T-helper 17 cell (primary cell): ENCODE measurements around the gene PRRT4. TPM values are rescaled to one million over a fixed set of nuclear protein-coding genes. Genes with fewer than 3 reads are reported as not detected.

Experiments
- ATAC-seq: fragments of 150-1000 bp; cut with Tn5 transposase; 2 replicates; pipeline ENCODE4 v1.10.0; 2021; ENCODE audit warnings: mild to moderate bottlenecking, moderate library complexity
- DNase-seq, 3 donors: peaks; one replicate each; pipeline versions ENCODE4 v3.0.0 to v3.0.0-alpha.2; 2020 to 2021
- H3K9me3 ChIP-seq: one replicate; pipeline ENCODE4 v1.7.0; 2013; ENCODE audit warnings: low read length, mild to moderate bottlenecking; ENCODE audit not compliant: control insufficient read depth, poor library complexity, severe bottlenecking
- H3K27ac Mint-ChIP-seq: one replicate; pipeline ENCODE4 v1.8.0; 2022; ENCODE audit warnings: mild to moderate bottlenecking, moderate library complexity, mixed read lengths
- H3K27me3 Mint-ChIP-seq: one replicate; pipeline ENCODE4 v1.8.0; 2022; ENCODE audit warnings: mixed read lengths
- H3K36me3 Mint-ChIP-seq: one replicate; pipeline ENCODE4 v1.8.0; 2022; ENCODE audit warnings: low read depth, mixed read lengths
- H3K4me1 Mint-ChIP-seq: one replicate; pipeline ENCODE4 v1.8.0; 2022; ENCODE audit warnings: mild to moderate bottlenecking, mixed read lengths
- H3K4me3 Mint-ChIP-seq: one replicate; pipeline ENCODE4 v1.8.0; 2022; ENCODE audit warnings: mild to moderate bottlenecking, moderate library complexity, mixed read lengths
- total RNA-seq, 4 donors: library from RNA in 2 of 4; stranded (reverse) in 2 of 4; gene quantifications; one replicate each; pipeline ENCODE4 v1.2.3 and lab custom pipeline; 2022 to 2026

Gene PRRT4
- total RNA-seq, 2 donors from 2014 or later: 0.65 TPM; not detected in 1

- no peak overlapping the region for H3K4me3 Mint-ChIP-seq
- ATAC-seq (no peak), DNase-seq (no peak)
- peaks cover 19% of the 10 kb centered on the region for H3K4me1 Mint-ChIP-seq
- H3K9me3 ChIP-seq: no peaks in the 10 kb centered on the region
- no peak overlapping the region for H3K27ac Mint-ChIP-seq
- H3K36me3 Mint-ChIP-seq: peaks cover 8% of the 10 kb centered on the region
- H3K27me3 Mint-ChIP-seq: peaks cover 44% of the 10 kb centered on the region
Measured at GRCh38 chr7:128358233-128358632, 3.3 kb downstream of the PRRT4 start.

- ATAC-seq: no peak
- H3K36me3 Mint-ChIP-seq: peaks cover 7% of the 10 kb centered on the region
- no peak overlapping the region for H3K4me3 Mint-ChIP-seq
- H3K27ac Mint-ChIP-seq: no peak overlapping the region
- no peaks in the 10 kb centered on the region for H3K9me3 ChIP-seq
- H3K27me3 Mint-ChIP-seq: peaks cover 46% of the 10 kb centered on the region
- DNase-seq: no peak
- H3K4me1 Mint-ChIP-seq: peaks cover 19% of the 10 kb centered on the region
Measured at GRCh38 chr7:128357217-128357613, 4.3 kb downstream of the PRRT4 start.

GRCh38 chr7:128356546-128357216 lies 4.8 kb downstream of the PRRT4 start:
- H3K4me1 Mint-ChIP-seq: peaks cover 14% of the 10 kb centered on the region
- H3K27ac Mint-ChIP-seq: no peak overlapping the region
- no peak overlapping the region for H3K4me3 Mint-ChIP-seq
- H3K36me3 Mint-ChIP-seq: peaks cover 6% of the 10 kb centered on the region
- H3K9me3 ChIP-seq: no peaks in the 10 kb centered on the region
- peaks cover 40% of the 10 kb centered on the region for H3K27me3 Mint-ChIP-seq
- DNase-seq (no peak), ATAC-seq (no peak)

- Mint-ChIP-seq H3K4me3 (peak overlapping the region; percentile 86), H3K4me1 (peaks cover 10% of the 10 kb centered on the region), H3K27me3 (peaks cover 49% of the 10 kb centered on the region), H3K36me3 (peaks cover 7% of the 10 kb centered on the region), H3K27ac (no peak overlapping the region)
- DNase-seq: no peak
- H3K9me3 ChIP-seq: no peaks in the 10 kb centered on the region
- no peak for ATAC-seq
Measured at GRCh38 chr7:128353610-128354009, 7.9 kb downstream of the PRRT4 start.

GRCh38 chr7:128353189-128353588 lies 8.3 kb downstream of the PRRT4 start:
- Mint-ChIP-seq H3K4me3 (peak overlapping the region; percentile 86), H3K36me3 (peaks cover 8% of the 10 kb centered on the region), H3K27ac (no peak overlapping the region), H3K27me3 (peaks cover 49% of the 10 kb centered on the region), H3K4me1 (peaks cover 10% of the 10 kb centered on the region)
- DNase-seq (no peak), ATAC-seq (no peak)
- H3K9me3 ChIP-seq: no peaks in the 10 kb centered on the region

- Mint-ChIP-seq H3K27ac (no peak overlapping the region), H3K27me3 (peaks cover 52% of the 10 kb centered on the region), H3K4me3 (peak overlapping the region; percentile 86), H3K4me1 (peaks cover 12% of the 10 kb centered on the region), H3K36me3 (peaks cover 8% of the 10 kb centered on the region)
- DNase-seq (no peak), ATAC-seq (no peak)
- no peaks in the 10 kb centered on the region for H3K9me3 ChIP-seq
Measured at GRCh38 chr7:128352636-128353035, 8.9 kb downstream of the PRRT4 start.

GRCh38 chr7:128352153-128352537 lies 9.3 kb downstream of the PRRT4 start:
- DNase-seq: peak in 1 of 3 donors; percentile 13
- Mint-ChIP-seq H3K4me1 (peaks cover 13% of the 10 kb centered on the region), H3K27me3 (peaks cover 52% of the 10 kb centered on the region), H3K36me3 (peaks cover 8% of the 10 kb centered on the region), H3K27ac (no peak overlapping the region), H3K4me3 (no peak overlapping the region)
- peak; percentile 58 for ATAC-seq
- H3K9me3 ChIP-seq: no peaks in the 10 kb centered on the region

GRCh38 chr7:128351296-128352152 lies 10.0 kb downstream of the PRRT4 start:
- H3K36me3 Mint-ChIP-seq: peaks cover 8% of the 10 kb centered on the region
- peaks cover 13% of the 10 kb centered on the region for H3K4me1 Mint-ChIP-seq
- H3K27ac Mint-ChIP-seq: no peak overlapping the region
- H3K9me3 ChIP-seq: no peaks in the 10 kb centered on the region
- H3K27me3 Mint-ChIP-seq: peaks cover 51% of the 10 kb centered on the region
- DNase-seq (no peak), ATAC-seq (peak; percentile 63)
- H3K4me3 Mint-ChIP-seq: no peak overlapping the region

GRCh38 chr7:128350708-128351295 lies 10.7 kb downstream of the PRRT4 start:
- no peaks in the 10 kb centered on the region for H3K9me3 ChIP-seq
- peaks cover 50% of the 10 kb centered on the region for H3K27me3 Mint-ChIP-seq
- peaks cover 7% of the 10 kb centered on the region for H3K36me3 Mint-ChIP-seq
- ATAC-seq (no peak), DNase-seq (no peak)
- H3K4me3 Mint-ChIP-seq: peak overlapping the region; percentile 73
- peaks cover 12% of the 10 kb centered on the region for H3K4me1 Mint-ChIP-seq
- H3K27ac Mint-ChIP-seq: no peak overlapping the region

DNA sequence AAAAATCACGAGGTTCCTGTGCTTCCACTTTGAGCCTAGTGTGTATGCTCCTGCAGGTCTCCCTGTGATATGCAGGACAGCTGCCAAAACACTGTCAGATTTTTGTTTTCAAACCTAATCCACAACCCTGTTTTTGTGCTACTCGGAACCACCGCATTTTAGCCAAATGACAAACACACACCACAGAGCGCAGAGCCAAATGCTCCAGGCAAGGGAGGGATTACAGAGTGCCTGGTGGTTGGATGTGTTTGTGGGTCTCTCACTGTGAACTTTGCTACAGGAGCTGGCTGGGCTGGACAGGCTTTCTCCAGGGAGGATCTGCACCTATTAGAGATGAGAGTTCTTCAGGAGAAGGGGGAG lies 12.0 kb downstream of the PRRT4 start:
- Mint-ChIP-seq H3K27ac (no peak overlapping the region), H3K36me3 (peaks cover 5% of the 10 kb centered on the region), H3K27me3 (peaks cover 45% of the 10 kb centered on the region), H3K4me3 (no peak overlapping the region), H3K4me1 (peaks cover 10% of the 10 kb centered on the region)
- no peak for ATAC-seq
- H3K9me3 ChIP-seq: no peaks in the 10 kb centered on the region
- no peak for DNase-seq

GRCh38 chr7:128347647-128348097 lies 13.8 kb downstream of the PRRT4 start:
- Mint-ChIP-seq H3K4me1 (peaks cover 13% of the 10 kb centered on the region), H3K27ac (no peak overlapping the region), H3K27me3 (peaks cover 32% of the 10 kb centered on the region), H3K36me3 (peaks cover 2% of the 10 kb centered on the region), H3K4me3 (no peak overlapping the region)
- H3K9me3 ChIP-seq: no peaks in the 10 kb centered on the region
- ATAC-seq (no peak), DNase-seq (peak in 2 of 3 donors; percentile 17 to 33)

GRCh38 chr7:128344431-128344774 lies 17.1 kb downstream of the PRRT4 start:
- Mint-ChIP-seq H3K4me1 (peaks cover 25% of the 10 kb centered on the region), H3K27me3 (peaks cover 22% of the 10 kb centered on the region), H3K36me3 (peaks cover 2% of the 10 kb centered on the region), H3K4me3 (no peak overlapping the region), H3K27ac (no peak overlapping the region)
- no peaks in the 10 kb centered on the region for H3K9me3 ChIP-seq
- no peak for DNase-seq
- no peak for ATAC-seq
